ENCODE results near the gene SPDYE1.
"Not testable (repeated sequence)": the region's sequence is repeated elsewhere in the genome, so short reads cannot be mapped to it uniquely, and the experiment has no call there.

The SPDYE1 gene

GRCh38 chr7:43974725-43975482 is 22.8 kb upstream of the SPDYE1 start:
- H3K4me3 ChIP-seq (ENCODE audit: low read depth, low read length); DNase-seq (ENCODE audit: low read depth): not testable (repeated sequence)

- DNase-seq (ENCODE audit: low read depth) = no peak
- H3K4me3 ChIP-seq (ENCODE audit: low read depth, low read length) = no peak overlapping the region
- no peak for TF ChIP-seq CTCF (IDR thresholded peaks at IDR 0.05; ENCODE audit: control insufficient read depth, extremely low read depth, insufficient read depth)
These were observed 20.2 kb upstream of the SPDYE1 start for GRCh38 chr7:43977525-43977924.

- not testable (repeated sequence) for H3K4me3 ChIP-seq (ENCODE audit: low read depth, low read length); DNase-seq (ENCODE audit: low read depth)
These were observed 19.6 kb upstream of the SPDYE1 start for GRCh38 chr7:43978102-43978501.

DNA sequence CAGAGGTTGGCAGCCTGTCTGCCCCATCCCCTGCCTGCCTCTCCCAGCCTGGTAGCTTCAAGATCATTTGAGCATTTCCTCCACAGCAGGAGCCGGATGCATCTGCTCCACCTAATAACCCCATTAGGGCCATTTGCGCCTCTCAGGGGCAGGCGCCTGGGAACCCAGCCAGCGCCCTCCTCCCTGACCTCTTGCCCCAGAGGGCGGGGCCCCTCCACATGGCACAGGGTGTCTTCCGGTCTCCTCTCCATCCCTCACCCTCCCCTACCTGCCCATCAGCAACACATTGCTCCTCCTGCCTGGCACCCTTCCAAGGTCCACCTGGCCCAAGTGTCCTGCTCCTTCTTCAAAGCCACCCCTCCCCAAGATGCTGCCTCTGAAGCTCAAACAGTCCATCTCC is 14.8 kb upstream of the SPDYE1 start:
- H3K4me3 ChIP-seq (ENCODE audit: low read depth, low read length); DNase-seq (ENCODE audit: low read depth): not testable (repeated sequence)

GRCh38 chr7:43983736-43984135 is 14.0 kb upstream of the SPDYE1 start:
- DNase-seq (ENCODE audit: low read depth); H3K4me3 ChIP-seq (ENCODE audit: low read depth, low read length): not testable (repeated sequence)

GRCh38 chr7:43985904-43986864 is 11.5 kb upstream of the SPDYE1 start:
- not testable (repeated sequence) for H3K4me3 ChIP-seq (ENCODE audit: low read depth, low read length)

GRCh38 chr7:43987476-43987875 is 10.2 kb upstream of the SPDYE1 start:
- not testable (repeated sequence) for H3K4me3 ChIP-seq (ENCODE audit: low read depth, low read length); DNase-seq (ENCODE audit: low read depth)

More at GRCh38 chr7:43985904-43986864, 11.5 kb upstream of the SPDYE1 start:
- peak; percentile 35; the same call in 1 of the 2 replicates for TF ChIP-seq CTCF (IDR thresholded peaks at IDR 0.05; ENCODE audit: control insufficient read depth, extremely low read depth, insufficient read depth)
- peak; percentile 7 for DNase-seq (ENCODE audit: low read depth)

DNA sequence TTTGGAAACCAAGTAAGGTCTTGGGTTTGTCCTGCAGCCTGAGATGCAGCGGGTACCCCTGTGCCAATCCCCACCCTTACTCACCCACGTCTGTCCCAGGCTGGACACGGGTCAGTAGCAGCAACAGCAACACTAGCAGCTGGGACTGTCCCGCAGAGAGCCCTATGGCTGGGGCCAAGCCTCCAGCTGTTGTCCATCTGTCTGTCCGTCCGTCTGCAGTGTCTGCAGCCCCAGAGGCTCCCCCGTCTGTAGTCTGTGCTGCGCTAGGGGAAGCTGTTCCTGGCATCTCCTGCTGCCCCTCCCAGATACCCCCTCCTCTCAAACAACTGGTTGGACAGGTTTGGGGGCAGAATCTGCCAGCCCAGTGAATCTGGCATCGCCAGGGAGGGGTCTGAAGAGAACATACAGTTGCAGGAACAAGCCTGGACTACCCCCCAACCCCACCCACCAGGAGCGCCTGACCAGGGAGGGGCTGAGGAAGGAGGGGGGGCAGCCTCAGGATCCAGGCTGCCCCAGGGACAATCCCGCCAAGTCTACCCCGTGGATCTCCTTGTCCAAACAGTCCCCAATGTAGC is 7.6 kb upstream of the SPDYE1 start:
- DNase-seq (ENCODE audit: low read depth); H3K4me3 ChIP-seq (ENCODE audit: low read depth, low read length): not testable (repeated sequence)

DNA sequence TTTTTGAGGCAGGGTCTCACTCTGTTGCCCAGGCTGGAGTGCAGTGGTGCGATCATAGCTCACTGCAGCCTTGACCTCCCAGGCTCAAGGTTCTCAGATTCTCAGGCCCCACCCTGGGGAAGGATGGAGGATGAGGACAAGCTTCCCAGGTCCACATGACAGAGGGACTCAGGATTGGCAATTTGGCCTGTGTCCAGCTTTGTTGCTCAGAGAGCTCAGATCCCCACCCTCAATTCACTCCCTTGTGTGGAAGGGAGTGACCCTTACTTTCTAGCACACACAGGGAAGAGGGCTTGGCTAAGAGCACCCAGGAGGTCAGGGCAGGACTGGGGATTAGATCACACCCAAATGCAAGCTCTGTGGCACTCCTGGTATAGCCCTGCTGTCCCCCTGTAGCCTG is 6.9 kb upstream of the SPDYE1 start:
- H3K4me3 ChIP-seq (ENCODE audit: low read depth, low read length); DNase-seq (ENCODE audit: low read depth): not testable (repeated sequence)

DNA sequence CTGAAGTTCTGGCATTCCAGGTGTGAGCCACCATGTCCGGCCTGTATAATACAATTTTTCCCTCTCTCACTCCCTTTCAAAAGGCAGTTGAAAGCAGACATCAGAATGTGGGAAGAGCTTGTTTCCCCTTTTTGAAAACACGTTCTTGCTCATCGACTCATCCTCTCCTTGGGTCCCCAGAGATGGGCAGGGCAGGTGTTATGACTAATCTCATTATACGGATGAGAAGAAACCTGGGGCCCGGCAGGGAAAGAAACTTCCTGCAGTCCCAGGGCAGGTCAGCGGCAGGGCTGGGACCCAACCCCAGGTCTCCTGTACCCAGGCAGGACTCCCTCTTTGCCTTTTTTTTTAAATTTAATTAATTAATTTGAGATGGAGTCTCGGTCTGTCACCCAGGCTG is 4.8 kb upstream of the SPDYE1 start:
- not testable (repeated sequence) for DNase-seq (ENCODE audit: low read depth); H3K4me3 ChIP-seq (ENCODE audit: low read depth, low read length)

- H3K4me3 ChIP-seq (ENCODE audit: low read depth, low read length); DNase-seq (ENCODE audit: low read depth): not testable (repeated sequence)
These were observed 3.0 kb upstream of the SPDYE1 start for GRCh38 chr7:43994681-43995080.

- DNase-seq (ENCODE audit: low read depth); H3K4me3 ChIP-seq (ENCODE audit: low read depth, low read length): not testable (repeated sequence)
These were observed 14.4 kb downstream of the SPDYE1 start for GRCh38 chr7:44012081-44012480.

GRCh38 chr7:44015090-44015489 is 17.4 kb downstream of the SPDYE1 start:
- H3K4me3 ChIP-seq (ENCODE audit: low read depth, low read length); DNase-seq (ENCODE audit: low read depth): not testable (repeated sequence)
